Neuronal stem cell (in vitro differentiated cells): ENCODE results near the gene GLB1L.

Source experiments
- DNase-seq: peaks from one replicate; pipeline ENCODE4 v3.0.0-alpha.2; 2013; ENCODE audit warnings: low spot score
- H2AFZ ChIP-seq: one replicate; pipeline ENCODE4 v1.6.1; 2013; ENCODE audit warnings: mild to moderate bottlenecking, low read length, inconsistent platforms
- H2AK5ac ChIP-seq: 2 replicates; pipeline ENCODE4 v1.6.1; 2013; ENCODE audit warnings: low read depth, mild to moderate bottlenecking, inconsistent platforms, low read length, moderate library complexity, mixed read lengths
- H2BK120ac ChIP-seq: 2 replicates; pipeline ENCODE4 v1.6.1; 2013; ENCODE audit warnings: low read depth, mild to moderate bottlenecking, inconsistent platforms, low read length, moderate library complexity, mixed read lengths
- H2BK12ac ChIP-seq: one replicate; pipeline ENCODE4 v1.6.1; 2013; ENCODE audit warnings: low read length, inconsistent platforms
- H2BK15ac ChIP-seq: 2 replicates; pipeline ENCODE4 v1.6.1; 2013; ENCODE audit warnings: mild to moderate bottlenecking, low read length, inconsistent platforms, mixed read lengths
- H2BK5ac ChIP-seq: one replicate; pipeline ENCODE4 v1.6.1; 2013; ENCODE audit warnings: inconsistent platforms, mild to moderate bottlenecking, low read length, moderate library complexity
- H3K14ac ChIP-seq: one replicate; pipeline ENCODE4 v1.6.1; 2013; ENCODE audit warnings: low read length, inconsistent platforms
- H3K18ac ChIP-seq: 2 replicates; pipeline ENCODE4 v1.6.1; 2013; ENCODE audit warnings: low read length, inconsistent platforms
- H3K23ac ChIP-seq: 2 replicates; pipeline ENCODE4 v1.6.1; 2013; ENCODE audit warnings: low read depth, mild to moderate bottlenecking, mixed read lengths, low read length, inconsistent platforms; ENCODE audit not compliant: poor library complexity
- H3K27ac ChIP-seq: replicated peaks from 3 replicates; pipeline ENCODE4 v1.5.1; 2013; ENCODE audit warnings: low read length, inconsistent platforms
- H3K27me3 ChIP-seq, 3 experiments: 2 replicates each; pipeline ENCODE4 v1.6.1; 2013; ENCODE audit warnings: low read length in 3 of 3, mild to moderate bottlenecking in 2 of 3, inconsistent platforms in 1 of 3, low read depth in 1 of 3, mixed read lengths in 1 of 3, moderate library complexity in 1 of 3; ENCODE audit not compliant: control insufficient read depth in 3 of 3, insufficient read depth in 3 of 3
- H3K36me3 ChIP-seq, 2 donors: replicated peaks in 1 of 2; 2 replicates each; pipeline ENCODE4 v1.6.1; 2013; ENCODE audit warnings: low read length in 2 of 2; ENCODE audit not compliant: control insufficient read depth in 2 of 2, insufficient read depth in 2 of 2
- H3K4ac ChIP-seq: 2 replicates; pipeline ENCODE4 v1.6.1; 2013; ENCODE audit warnings: inconsistent platforms, mild to moderate bottlenecking, low read length, moderate library complexity
- H3K4me1 ChIP-seq, 2 donors: 1 replicate in 1 of 2; 2 replicates in 1 of 2; pipeline ENCODE4 v1.6.1; 2013; ENCODE audit warnings: low read length in 2 of 2, low read depth in 1 of 2; ENCODE audit not compliant: control insufficient read depth in 2 of 2, insufficient read depth in 1 of 2
- H3K4me2 ChIP-seq: one replicate; pipeline ENCODE4 v1.6.1; 2013; ENCODE audit warnings: mild to moderate bottlenecking, low read length, inconsistent platforms; ENCODE audit not compliant: insufficient read depth, poor library complexity, severe bottlenecking
- H3K4me3 ChIP-seq, 2 donors: 2 replicates each; pipeline ENCODE4 v1.5.1; 2013; ENCODE audit warnings: low read length in 2 of 2, mild to moderate bottlenecking in 2 of 2, inconsistent platforms in 1 of 2, moderate library complexity in 1 of 2
- H3K79me1 ChIP-seq: one replicate; pipeline ENCODE4 v1.6.1; 2013; ENCODE audit warnings: low read depth, mild to moderate bottlenecking, inconsistent platforms, low read length, moderate library complexity
- H3K9ac ChIP-seq: one replicate; pipeline ENCODE4 v1.6.1; 2013; ENCODE audit warnings: mild to moderate bottlenecking, low read depth, low read length, inconsistent platforms; ENCODE audit not compliant: poor library complexity
- H3K9me3 ChIP-seq, 2 donors: replicated peaks in 1 of 2; 2 replicates each; pipeline versions ENCODE3 to v1.6.1; 2013; ENCODE audit warnings: low read length in 2 of 2, mild to moderate bottlenecking in 2 of 2, inconsistent platforms in 1 of 2, low read depth in 1 of 2, mixed read lengths in 1 of 2, moderate library complexity in 1 of 2; ENCODE audit not compliant: control insufficient read depth in 2 of 2, insufficient read depth in 1 of 2
- H4K8ac ChIP-seq: one replicate; pipeline ENCODE4 v1.6.1; 2013; ENCODE audit warnings: low read depth, mild to moderate bottlenecking, inconsistent platforms, low read length, moderate library complexity
- H4K91ac ChIP-seq: one replicate; pipeline ENCODE4 v1.6.1; 2013; ENCODE audit warnings: low read length, low read depth, mild to moderate bottlenecking, inconsistent platforms; ENCODE audit not compliant: poor library complexity
- WGBS, 2 donors: extraction: QIAGEN DNeasy Blood & Tissue Kit; methylation state at CpG; one replicate each; pipeline ENCODE4 v1.1.7; 2013; ENCODE audit warnings: missing lambda C conversion rate in 2 of 2, mixed read lengths in 1 of 2; ENCODE audit not compliant: insufficient read length in 2 of 2, insufficient replicate concordance in 1 of 2; ENCODE audit errors: extremely low coverage in 2 of 2; 5-methylcytosine and 5-hydroxymethylcytosine counted together

GLB1L gene

DNA sequence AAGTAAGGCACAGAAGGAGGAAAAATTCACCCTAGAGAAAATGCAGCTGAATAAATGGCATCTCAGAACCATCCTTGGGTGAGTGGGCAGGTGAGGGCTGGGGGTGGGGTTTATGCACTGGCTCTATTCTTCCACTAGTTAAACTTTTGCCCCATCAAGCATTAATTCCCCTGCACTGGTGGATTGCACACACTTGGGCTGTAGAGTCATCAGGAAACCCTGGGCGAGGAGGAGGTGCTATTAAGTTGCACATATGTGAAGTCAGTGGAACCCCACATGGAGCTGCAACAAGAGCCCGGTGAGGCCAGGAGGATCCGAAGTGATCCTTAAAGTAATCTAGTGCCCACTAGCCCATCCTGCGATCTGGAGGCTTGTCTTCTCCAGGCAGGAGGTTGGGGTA, 27.1 kb upstream of the GLB1L start:
- no peak overlapping the region for H3K18ac ChIP-seq
- no peak overlapping the region for H4K8ac ChIP-seq
- no peak overlapping the region for H3K4ac ChIP-seq
- H2BK5ac ChIP-seq, result no peak overlapping the region
- no peak overlapping the region for H3K14ac ChIP-seq
- no peak overlapping the region for H2BK12ac ChIP-seq
- H3K23ac ChIP-seq, result no peak overlapping the region
- no peak for DNase-seq
- H3K4me1 ChIP-seq, result peaks cover 3 to 8% of the 10 kb centered on the region in 2 donors
- H3K9ac ChIP-seq, result no peak overlapping the region
- H2AFZ ChIP-seq, result no peak overlapping the region
- no CpG with 5 or more reads among the region's 4 CpGs for WGBS, 2 donors
- no peak overlapping the region for H3K4me2 ChIP-seq
- H3K36me3 ChIP-seq, result no peaks in the 10 kb centered on the region
- peaks cover 3% of the 10 kb centered on the region for H3K79me1 ChIP-seq
- H3K9me3 ChIP-seq, result no peaks in the 10 kb centered on the region
- no peak overlapping the region for H3K4me3 ChIP-seq
- no peak overlapping the region for H2BK120ac ChIP-seq
- no peak overlapping the region for H3K27ac ChIP-seq
- no peak overlapping the region for H2BK15ac ChIP-seq
- no peak overlapping the region for H2AK5ac ChIP-seq
- peaks cover 0 to 46% (median 2%) of the 10 kb centered on the region in 3 experiments for H3K27me3 ChIP-seq
- H4K91ac ChIP-seq, result no peak overlapping the region

DNA sequence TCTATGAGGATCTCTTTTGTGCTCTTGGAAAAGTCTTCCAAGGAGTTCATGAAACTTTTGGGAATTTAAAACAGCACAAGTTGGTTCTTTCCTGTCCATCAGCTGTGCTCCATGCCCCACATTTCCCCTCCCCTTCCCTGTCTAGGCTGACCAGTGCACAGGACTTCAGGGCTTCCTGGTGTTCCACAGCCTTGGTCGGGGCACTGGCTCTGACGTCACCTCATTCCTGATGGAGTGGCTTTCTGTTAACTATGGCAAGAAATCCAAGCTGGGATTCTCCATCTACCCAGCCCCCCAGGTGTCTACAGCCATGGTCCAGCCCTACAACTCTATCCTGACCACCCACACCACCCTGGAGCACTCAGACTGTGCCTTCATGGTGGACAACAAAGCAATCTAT, 25.8 kb upstream of the GLB1L start:
- Histone ChIP-seq H3K4me1 (peaks cover 3 to 8% of the 10 kb centered on the region in 2 donors), H3K9me3 (no peaks in the 10 kb centered on the region), H2AK5ac (no peak overlapping the region), H3K14ac (no peak overlapping the region), H2BK15ac (no peak overlapping the region), H3K23ac (no peak overlapping the region), H2BK5ac (no peak overlapping the region), H3K36me3 (no peaks in the 10 kb centered on the region), H2BK120ac (no peak overlapping the region), H3K4me2 (no peak overlapping the region), H3K9ac (no peak overlapping the region), H3K4ac (no peak overlapping the region), H4K8ac (no peak overlapping the region), H3K27ac (no peak overlapping the region), H4K91ac (no peak overlapping the region), H3K27me3 (peaks cover 0 to 59% (median 2%) of the 10 kb centered on the region in 3 experiments), H2AFZ (no peak overlapping the region), H2BK12ac (no peak overlapping the region), H3K79me1 (peaks cover 3% of the 10 kb centered on the region), H3K18ac (no peak overlapping the region), H3K4me3 (no peak overlapping the region)
- DNase-seq, result no peak
- no CpG with 5 or more reads among the region's 2 CpGs for WGBS, 2 donors

DNA sequence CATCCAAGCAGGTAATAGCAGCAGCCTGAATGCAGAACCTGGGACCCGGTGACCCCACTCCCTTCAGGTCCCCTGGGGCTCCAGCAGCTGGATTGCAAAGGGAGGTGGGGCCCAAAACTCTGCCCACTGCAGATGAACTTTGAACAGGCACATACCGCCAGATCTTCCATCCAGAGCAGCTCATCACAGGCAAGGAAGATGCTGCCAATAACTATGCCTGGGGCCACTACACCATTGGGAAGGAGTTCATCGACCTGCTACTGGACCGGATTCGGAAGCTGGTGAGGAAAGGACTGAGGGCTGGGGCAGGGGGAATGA, 24.8 kb upstream of the GLB1L start:
- H4K8ac ChIP-seq, result no peak overlapping the region
- WGBS, 2 donors, result no CpG with 5 or more reads among the region's 5 CpGs

DNA sequence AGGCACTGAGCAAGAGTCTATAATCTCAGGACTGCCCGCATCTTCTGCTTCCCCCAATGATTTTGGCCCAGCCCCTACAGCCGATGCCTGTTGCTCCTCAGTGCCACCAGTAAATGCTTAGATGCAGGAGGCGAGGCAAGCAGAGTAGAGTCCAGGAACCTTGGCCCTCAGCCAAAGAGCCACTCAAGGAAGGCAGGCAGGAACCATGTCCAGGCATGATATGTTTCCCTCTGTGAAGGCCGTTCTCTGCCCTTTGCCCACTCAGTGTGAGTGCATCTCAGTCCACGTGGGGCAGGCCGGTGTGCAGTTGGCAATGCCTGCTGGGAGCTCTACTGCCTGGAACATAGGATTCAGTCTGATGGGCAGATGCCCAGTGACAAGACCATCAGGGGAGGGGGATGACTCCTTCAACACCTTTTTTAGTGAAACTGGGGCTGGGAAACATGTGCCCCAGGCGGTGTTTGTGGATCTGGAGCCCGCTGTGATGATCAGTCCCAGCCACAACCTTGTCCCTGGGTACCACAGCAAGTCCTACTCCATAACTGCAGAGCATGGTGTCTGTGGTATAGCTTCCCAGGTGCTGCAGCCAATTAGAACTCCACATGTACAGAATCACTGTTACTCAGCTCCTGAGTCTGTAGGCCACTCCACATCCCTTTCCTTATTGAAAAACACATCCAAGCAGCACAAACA, 24.3 kb upstream of the GLB1L start:
- no peaks in the 10 kb centered on the region for H3K9me3 ChIP-seq

More for the DNA sequence above, 24.8 kb upstream of the GLB1L start:
- H2BK15ac ChIP-seq, result no peak overlapping the region
- H3K79me1 ChIP-seq, result peaks cover 3% of the 10 kb centered on the region
- H3K9me3 ChIP-seq, result no peaks in the 10 kb centered on the region
- no peak overlapping the region for H2BK12ac ChIP-seq
- H3K4me1 ChIP-seq, result peaks cover 3 to 8% of the 10 kb centered on the region in 2 donors
- no peak overlapping the region for H3K18ac ChIP-seq
- no peak overlapping the region for H3K23ac ChIP-seq
- H3K9ac ChIP-seq, result peak overlapping the region; percentile 71
- DNase-seq, result no peak
- H3K36me3 ChIP-seq, result no peaks in the 10 kb centered on the region
- no peak overlapping the region for H2AK5ac ChIP-seq
- no peak overlapping the region for H3K4me3 ChIP-seq
- H3K4me2 ChIP-seq, result no peak overlapping the region
- H4K91ac ChIP-seq, result no peak overlapping the region
- no peak overlapping the region for H3K14ac ChIP-seq
- no peak overlapping the region for H2BK120ac ChIP-seq
- H3K27ac ChIP-seq, result no peak overlapping the region
- no peak overlapping the region for H2BK5ac ChIP-seq
- no peak overlapping the region for H2AFZ ChIP-seq
- no peak overlapping the region for H3K4ac ChIP-seq
- H3K27me3 ChIP-seq, result peaks cover 0 to 58% (median 2%) of the 10 kb centered on the region in 3 experiments

More for the DNA sequence above, 24.3 kb upstream of the GLB1L start:
- H4K91ac ChIP-seq, result no peak overlapping the region
- H3K36me3 ChIP-seq, result no peaks in the 10 kb centered on the region
- no peak overlapping the region for H2AFZ ChIP-seq
- WGBS, 2 donors, result no CpG with 5 or more reads among the region's 8 CpGs
- H3K18ac ChIP-seq, result no peak overlapping the region
- no peak overlapping the region for H2BK15ac ChIP-seq
- peaks cover 3% of the 10 kb centered on the region for H3K79me1 ChIP-seq
- no peak overlapping the region for H2BK12ac ChIP-seq
- no peak for DNase-seq
- H3K4me1 ChIP-seq, result peaks cover 3 to 6% of the 10 kb centered on the region in 2 donors
- H2BK120ac ChIP-seq, result no peak overlapping the region
- H3K23ac ChIP-seq, result peak overlapping the region; percentile 3
- peaks cover 0 to 62% (median 2%) of the 10 kb centered on the region in 3 experiments for H3K27me3 ChIP-seq
- no peak overlapping the region for H4K8ac ChIP-seq
- no peak overlapping the region for H3K9ac ChIP-seq
- H3K4ac ChIP-seq, result peak overlapping the region; percentile 47
- no peak overlapping the region for H3K4me2 ChIP-seq
- no peak overlapping the region for H2BK5ac ChIP-seq
- no peak overlapping the region for H3K4me3 ChIP-seq
- no peak overlapping the region for H2AK5ac ChIP-seq
- H3K14ac ChIP-seq, result no peak overlapping the region
- H3K27ac ChIP-seq, result no peak overlapping the region
